Erythroblast (primary cell): ENCODE data around the gene METRNL.

Experiments used
- GATA1 ChIP-seq: IDR thresholded peaks from 2 replicates; pipeline ENCODE4 v1.6.1; 2011; ENCODE audit warnings: low read depth, mild to moderate bottlenecking, control low read depth, low read length, moderate library complexity
- POLR2A ChIP-seq: IDR thresholded peaks from 2 replicates; pipeline ENCODE4 v1.6.1; 2011; ENCODE audit warnings: mild to moderate bottlenecking, low read length

GRCh38 chr17:83030432-83030831, 49.0 kb upstream of the METRNL start:
- TF ChIP-seq POLR2A, result no peak
- TF ChIP-seq GATA1, result no peak
